HCEC 1CT (cell line): Measurements from ENCODE around the gene NPAS1.
"Not testable (repeated sequence)": the region's sequence is repeated elsewhere in the genome, so short reads cannot be mapped to it uniquely, and the experiment has no call there.

Experiments
- DNase-seq: peaks from one replicate; pipeline ENCODE4 v3.0.0-alpha.2; 2017

Gene NPAS1

DNA sequence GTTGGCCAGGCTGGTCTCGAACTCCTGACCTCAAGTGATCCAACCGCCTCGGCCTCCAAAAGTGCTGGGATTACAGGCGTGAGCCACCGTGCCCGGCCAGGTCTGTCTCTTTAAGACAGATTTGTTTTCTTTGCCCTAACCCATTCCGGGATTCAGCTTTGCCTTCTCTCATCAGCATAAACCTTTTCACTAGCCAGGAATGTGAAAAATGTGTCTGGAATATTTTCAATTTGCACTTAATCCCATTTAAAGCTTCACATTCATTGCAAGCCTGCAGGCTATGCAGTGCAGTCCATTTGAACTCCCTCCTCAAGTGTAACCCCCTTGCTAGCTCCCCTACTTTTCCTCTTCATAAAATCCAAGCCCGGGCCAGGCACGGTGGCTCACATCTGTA lies 29.7 kb downstream of the NPAS1 start:
- DNase-seq = peak; percentile 39

DNA sequence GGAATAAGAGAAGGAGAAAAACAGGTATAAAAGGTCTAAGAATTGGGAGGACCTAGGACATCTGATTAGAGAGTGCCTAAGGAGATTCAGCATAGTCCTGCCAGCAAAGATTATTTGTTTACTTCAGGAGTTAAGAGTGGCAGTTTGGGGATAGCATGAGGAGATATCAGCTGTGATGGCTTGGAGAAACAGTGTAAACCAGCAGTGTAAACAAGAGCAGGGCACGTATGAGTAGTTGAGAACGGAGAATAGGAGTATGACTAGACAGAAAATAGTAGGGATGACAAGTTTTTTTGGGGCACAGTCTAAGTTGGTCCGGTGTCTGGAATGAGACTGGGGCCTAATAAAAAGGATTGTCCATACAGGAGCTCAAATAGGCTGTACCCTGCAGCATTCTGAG lies 30.9 kb downstream of the NPAS1 start:
- DNase-seq = not testable (repeated sequence)

DNA sequence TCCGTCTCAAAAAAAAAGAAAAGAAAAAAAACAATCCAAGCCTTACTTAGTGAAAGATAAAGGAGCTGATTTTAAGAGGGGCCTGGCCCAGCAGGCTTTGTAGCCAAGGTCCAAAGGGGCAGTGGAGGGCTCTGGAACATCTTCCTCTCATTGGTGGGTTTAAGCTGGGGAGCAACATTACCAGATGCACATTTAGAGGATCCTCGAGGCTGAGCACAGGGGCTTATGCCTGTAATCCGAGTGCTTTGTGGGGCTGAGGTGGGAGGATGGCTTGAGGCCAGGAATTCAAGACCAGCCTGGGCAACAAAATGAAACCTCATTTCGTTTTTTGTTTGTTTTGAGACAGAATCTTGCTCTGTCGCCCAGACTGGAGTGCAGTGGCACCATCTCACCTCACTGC lies 36.8 kb downstream of the NPAS1 start:
- no peak for DNase-seq

DNA sequence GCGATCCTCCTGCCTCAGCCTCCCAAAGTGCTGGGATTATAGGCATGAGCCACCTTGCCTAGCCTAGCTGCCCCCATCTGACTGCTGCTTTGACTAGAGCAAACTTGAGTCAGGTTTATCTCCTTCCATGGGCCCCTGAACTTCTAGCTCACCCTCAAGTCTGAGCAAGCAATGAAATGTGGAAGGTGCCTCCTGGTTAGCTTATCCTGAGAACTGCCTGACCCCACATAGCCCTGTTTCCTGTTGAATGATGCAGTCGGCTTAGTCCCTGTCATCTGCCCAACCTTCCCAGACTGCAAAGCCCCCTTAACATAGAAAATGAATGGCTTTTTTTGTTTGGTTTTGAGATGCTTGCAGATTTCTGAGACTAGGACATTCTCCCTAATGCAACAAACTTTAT lies 37.7 kb downstream of the NPAS1 start:
- DNase-seq = peak; percentile 32

DNA sequence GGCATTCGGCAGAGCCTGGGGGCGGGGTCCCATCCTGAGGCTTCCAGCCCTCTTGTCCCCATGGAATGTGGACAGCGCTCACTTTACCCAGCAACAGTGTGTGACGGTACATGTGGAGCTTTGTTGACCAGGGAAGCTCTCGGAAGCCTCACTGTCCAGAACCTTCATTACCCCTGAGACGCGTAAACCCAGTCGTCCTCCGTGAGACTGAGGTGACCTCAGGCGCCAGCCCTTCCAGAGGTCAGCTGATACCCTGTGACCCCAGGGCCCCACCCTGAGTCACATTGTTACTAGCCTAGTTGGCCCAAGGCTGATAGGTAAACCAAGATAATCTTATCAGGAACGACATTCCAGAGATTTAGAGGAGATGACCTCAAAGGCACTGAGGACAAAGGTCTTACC lies 39.0 kb downstream of the NPAS1 start:
- DNase-seq = no peak

DNA sequence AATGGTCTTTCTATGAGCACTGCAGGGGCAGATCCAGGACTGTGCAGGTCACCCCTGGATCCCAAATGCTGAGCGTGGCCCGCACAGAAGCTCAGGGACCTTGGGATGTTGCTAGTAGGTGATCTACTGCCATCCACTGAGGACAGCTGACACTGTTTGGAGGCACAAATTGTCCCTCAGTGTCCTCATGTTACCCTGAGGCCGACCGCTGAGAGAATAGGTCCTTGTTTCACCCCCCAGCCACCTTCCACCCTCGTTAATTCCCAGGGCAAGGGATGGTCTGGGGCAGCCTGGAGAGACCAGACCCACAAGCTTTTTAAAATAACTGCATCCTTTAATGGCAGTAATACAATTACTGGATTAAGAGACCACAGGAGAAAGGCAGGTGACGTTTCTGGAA lies 44.2 kb downstream of the NPAS1 start:
- DNase-seq = no peak

DNA sequence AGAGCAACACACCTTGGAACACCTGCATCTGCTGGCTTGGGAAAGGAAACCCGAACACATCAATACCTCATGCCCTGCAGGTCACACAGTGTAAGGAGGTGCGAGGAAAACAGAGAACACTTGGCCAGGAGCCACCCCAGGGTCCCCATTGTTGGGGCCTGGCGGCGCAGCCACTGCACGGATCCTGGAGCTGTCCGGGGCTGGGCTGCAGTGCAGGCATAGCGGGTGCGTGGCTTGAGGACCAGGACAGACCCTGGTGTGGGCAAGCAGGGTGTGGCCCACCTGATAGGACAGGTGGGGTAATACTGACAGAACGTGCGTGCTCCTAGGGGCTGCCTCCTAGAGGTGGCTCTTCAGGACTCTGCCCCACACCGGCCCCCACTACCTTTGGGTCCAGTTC lies 45.6 kb downstream of the NPAS1 start:
- DNase-seq = no peak

DNA sequence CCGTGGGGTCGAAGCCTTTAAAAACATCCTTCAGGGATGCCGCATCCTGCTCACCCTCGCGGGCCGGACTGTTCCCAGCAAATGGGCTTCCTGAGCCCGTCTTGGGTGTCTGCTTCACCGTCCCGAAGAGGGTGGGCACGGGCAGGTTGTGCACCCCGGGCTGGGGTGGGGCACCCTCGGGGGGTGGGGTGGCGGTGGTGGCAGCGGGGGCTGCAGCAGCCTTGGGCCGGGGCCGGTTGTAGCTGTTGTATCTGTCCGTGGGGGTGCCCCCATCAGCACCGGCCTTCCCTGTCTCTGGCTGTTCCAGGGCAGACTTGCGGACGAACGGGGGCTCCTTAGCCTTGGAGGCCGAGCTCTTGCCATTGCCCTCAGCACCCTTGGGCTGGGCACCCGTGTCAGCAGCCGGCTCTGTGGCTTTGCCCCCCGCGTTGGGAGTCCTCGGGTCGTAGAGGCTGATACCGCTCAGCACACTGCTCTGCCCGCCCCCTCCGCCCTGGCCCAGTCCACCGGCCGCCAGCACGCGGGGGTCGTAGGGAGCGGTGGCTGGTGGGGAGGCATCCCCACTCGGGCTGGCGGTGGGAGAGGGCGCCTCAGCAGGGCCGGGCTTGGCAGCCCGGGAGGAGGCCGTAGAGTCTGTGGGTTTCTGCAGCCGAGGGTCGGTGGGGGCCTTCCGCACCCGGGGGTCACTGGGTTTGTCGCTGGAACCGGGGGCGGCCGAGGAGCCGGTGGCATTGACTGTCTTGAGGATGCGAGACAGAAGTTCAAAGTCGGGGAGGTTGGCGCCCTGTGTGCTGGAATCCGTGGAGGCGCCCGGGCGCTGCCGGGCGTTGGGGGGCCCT lies 47.0 kb downstream of the NPAS1 start:
- DNase-seq = no peak

DNA sequence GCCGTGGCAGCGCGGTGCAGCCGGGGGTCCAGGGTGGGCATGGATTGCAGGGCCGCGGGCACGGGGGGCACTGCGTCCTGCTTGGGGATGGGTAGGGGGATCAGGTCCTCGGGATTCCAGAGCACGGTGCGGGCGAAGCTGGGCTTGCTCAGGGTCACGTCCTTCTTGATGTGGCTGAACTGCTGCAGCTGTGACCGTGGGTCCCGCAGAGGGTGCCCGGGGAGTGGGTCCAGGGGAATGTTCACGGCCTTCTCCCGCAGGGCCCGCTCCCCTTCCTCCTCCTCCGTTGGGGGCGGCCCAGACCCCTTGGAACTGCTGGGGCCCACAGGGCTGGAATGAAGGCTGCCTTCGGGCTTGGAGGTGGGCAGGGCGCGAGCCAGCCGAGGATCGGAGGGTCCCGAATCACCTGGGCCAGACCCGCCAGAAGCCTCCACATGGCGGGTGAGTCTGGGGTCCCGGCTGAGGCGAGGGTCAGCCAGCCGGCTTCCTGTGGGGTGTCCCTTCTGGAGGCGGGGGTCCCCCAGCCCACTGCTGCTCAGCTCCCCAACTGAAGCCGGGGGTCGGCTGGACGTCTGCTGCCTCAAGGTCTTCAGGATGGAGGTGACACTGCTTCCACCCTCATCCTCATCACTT lies 47.7 kb downstream of the NPAS1 start:
- no peak for DNase-seq

DNA sequence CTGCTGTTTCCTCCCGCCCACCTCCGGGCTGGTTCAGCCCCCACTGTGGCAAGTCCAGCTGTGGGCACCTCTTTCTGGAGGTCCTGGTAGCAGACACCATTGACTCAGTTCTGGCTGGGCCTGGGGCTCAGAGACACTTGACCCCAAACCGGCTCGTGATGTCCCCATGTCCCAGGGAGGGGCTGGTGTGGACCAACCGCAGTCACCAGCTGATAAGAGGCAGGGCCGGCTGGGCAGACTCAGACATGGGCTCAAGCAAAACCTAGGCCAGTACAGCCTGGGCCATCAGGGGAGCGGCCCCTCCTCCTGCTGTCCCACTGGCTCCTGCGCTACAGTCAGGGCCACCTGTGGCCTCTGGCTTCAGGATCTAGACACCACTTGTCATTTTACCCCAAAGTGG lies 48.6 kb downstream of the NPAS1 start:
- no peak for DNase-seq

DNA sequence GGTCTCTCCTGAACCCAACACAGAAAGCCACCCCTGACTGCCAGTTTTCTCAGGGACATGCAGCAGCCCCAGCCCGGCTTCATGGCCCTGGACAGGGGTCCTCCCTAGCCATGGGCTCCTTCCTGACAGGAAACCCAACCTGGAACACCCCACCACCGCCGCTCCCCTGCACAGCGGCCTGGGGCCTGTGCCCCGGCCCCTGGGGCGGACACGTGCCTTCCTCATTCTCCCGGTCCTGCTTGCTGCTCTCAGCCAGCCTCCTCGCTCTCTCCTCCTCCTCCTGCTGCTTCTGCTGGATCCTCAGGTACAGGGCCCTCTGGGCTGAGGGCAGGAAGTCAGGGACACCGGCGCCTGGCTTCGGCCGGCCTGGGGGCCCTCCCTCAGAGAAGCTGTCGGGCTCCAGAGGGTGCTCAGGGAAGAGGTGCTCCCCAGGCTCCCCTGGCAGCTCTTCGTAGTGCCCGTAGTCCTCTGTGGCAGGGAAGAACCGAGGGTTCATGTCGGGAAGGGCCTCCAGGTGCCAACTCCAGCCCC lies 49.3 kb downstream of the NPAS1 start:
- no peak for DNase-seq

DNA sequence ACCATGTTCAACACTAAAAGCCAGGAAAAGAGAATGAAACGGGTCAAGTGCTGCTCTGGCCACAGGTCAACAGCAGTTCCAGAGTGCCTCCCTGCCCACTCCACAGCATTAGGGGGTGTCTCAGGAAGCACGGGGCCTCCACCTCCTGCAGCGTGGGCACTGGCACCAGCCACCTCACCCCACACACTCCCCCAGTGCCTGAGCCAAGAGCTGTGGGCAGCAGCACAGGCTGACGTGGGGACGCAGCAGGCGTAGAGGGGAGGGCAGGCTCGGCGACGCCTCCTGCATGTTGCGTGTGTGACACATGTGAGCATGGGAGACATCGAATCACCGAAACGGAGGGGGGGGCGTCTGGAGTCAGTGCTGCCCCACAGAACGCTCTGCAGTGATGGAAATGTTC lies 50.2 kb downstream of the NPAS1 start:
- DNase-seq = no peak

DNA sequence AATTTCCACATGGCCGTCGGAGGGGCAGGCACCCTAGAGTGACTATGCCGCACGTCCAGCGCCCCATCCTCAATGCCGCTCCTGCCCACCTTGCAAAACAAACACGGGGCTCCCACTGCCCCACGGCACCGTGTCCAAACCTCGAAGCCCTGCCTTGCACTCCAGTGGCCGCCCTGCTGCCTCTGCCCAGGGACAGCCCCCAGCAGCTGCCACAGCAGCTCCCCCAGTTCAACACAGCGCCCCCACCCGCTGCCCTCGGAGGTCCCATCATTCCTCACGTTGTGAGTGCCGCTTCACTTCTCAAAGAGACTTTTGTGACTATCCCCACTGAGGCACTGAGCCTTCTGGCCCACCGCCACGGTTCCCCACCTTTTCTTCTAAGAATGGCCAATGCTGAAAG lies 51.1 kb downstream of the NPAS1 start:
- no peak for DNase-seq

DNA sequence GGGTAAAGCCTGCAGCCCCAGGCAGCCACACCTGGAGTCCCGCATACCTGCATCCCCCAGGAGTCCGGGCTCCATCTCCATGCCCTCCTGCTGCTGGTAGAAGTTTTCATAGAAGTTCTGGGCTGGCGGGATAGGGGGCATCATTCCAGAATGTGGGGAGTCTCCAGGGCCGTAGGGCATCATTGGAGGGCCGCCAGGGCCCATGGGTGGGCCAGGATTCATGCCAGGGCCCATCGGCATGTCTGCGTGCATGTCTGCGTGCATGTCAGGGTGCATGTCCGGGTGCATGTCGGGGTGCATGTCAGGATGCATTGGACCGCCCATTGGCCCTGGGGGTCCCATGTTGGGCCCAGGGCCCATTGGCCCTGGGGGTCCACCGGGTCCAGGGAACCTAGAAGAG lies 52.1 kb downstream of the NPAS1 start:
- no peak for DNase-seq

DNA sequence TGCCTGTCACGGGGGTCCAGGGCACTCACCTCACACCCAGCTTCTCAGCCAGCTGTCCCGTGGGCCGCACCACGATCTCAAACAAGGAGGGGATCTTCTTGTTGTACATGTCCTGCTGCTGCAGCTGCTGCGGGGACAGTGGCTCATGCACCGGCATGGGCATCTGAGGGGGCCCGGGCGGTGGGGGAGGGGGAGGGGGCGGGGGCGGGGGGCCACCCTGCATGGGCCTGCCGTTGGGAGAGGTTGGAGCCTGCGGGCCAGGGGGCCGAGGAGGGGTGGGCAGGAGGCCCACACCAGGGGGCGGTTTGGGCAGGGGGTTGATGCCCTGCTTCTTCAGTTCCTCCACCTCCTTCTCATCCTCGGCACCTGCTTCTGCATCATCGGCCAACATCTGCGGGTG lies 52.7 kb downstream of the NPAS1 start:
- no peak for DNase-seq

DNA sequence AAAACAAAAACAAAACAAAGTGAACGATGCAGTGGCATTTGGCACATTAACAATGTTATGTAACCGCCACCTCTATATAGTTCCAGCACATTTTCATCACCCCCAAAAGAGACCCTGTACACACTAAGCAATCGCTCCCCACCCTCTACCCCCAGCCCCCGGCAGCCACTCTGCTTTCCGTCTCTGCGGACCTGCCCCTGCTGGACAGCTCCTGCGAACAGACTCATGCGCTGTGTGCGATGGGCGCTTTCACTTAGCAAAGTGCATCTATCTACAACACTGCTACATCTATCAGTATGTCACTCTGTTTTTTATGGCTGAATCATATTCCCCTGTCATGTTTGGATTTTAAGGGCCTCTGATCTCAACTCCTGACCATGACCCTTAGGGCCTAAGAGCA lies 53.9 kb downstream of the NPAS1 start:
- no peak for DNase-seq

DNA sequence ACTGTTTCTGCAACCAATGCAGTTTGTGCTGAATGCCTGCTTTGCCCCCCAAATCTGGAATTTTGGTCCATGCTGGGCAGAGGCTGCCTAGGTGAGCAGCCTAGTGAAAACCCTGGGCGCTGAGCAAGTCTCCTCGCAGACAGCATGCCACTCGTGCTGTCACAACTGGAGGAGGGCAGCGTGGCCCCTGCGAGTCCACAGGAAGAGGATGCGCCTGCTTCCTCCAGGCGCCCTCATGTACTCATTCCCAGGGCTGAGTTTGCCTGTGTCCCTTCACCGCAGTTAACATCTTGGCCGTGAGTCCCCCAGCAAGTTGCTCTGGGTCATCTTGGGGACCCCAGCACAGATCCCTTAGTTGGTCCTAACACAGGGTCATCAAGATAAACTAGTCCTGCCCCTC lies 55.0 kb downstream of the NPAS1 start:
- no peak for DNase-seq

DNA sequence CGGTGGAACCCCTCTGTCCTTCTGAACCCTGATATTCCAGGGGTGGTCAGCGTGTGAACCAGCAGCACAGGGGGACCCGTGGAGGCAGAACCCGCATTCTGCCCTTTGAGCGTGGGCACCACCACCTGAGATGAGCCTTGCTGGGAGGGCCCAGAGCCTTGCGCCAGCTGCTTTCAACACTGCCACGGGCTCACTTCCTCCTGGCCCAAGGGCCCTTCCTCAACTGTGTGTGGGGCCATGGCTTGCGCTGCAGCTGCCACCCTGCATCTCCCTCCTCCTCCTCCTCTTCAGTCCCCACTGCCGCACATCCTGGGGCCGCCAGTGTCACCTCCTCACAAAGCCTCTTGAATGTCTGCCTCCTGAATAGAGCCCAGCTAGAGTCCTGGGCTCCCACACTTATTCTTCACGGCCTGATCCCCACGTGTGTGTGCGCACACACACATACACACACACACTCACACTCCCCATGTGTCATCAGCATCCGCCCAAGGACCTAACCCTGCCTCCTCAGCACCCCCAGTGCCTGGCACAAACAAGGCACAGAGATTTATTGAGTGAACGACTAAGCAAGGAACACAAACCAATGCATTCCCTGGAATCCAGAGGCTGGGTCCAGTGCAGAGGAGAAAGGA lies 55.7 kb downstream of the NPAS1 start:
- no peak for DNase-seq

DNA sequence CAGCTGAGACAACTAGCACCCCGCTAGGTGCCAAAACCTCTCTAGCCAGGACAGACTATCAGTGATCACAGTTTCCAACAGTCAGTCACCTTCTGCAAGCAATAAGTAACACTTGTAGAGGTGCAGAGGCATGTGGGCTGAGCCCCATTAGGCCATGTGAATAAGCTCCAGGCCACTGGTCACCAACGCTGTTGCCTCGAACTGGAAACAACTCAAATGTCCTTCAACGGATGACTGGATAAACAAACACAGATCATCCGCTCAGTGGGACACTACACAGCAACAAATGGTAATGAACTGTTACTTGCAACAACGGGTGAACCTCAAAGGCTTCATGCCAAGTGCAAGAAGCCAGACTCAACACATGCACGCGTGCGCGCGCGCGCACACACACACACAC lies 56.3 kb downstream of the NPAS1 start:
- no peak for DNase-seq

DNA sequence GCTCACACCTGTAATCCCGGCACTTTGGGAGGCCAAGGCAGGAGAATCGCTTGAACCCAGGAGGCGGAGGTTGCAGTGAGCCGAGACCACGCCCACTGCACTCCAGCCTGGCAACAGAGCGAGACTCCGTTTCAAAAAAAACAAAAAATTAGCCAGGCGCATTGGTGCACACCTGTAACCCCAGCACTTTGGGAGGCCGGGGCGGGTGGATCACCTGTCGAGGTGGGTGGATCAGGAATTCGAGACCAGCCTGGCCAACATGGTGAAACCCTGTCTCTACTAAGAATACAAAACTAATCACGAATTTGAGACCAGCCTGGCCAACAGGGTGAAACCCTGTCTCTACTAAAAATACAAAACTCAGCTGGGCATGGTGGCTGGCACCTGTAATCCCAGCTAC lies 58.7 kb downstream of the NPAS1 start:
- not testable (repeated sequence) for DNase-seq

DNA sequence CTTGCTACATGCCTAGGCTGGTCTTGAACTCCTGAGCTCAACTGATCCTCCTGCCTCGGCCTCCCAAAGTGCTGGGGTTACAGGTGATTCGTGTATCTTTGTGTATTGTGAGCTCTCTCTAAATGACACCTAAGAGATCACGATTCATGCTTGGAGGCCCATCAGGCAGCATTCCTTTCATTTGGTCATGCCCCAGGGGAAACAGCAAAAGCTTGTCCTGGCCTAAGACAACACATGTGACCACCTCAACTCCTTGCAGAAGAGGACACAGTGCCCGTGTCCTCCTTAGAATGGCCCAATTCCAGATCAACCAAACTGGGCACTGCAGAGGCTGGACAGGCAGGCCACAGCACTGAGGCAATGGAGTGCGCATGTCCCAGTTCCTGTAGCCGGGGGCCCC lies 61.5 kb downstream of the NPAS1 start:
- no peak for DNase-seq

DNA sequence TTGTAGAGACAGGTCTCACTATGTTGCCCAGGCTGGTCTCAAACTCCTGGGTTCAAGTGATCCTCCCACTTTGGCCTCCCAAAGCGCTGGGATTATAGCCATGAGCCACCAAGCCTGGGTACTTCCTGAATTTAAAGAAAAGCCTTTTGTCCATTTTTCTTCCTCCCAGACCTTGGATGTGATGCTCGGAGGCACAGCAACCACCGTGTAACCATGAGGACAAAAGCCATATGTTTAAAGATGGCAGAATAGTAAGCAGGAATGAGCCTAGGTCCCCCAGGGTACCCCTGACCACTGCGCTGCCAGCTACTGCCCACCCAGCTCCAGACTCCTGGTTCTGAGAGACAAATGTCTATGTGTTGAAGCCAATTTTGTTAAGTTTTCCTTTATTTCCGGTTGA lies 62.9 kb downstream of the NPAS1 start:
- DNase-seq = no peak

DNA sequence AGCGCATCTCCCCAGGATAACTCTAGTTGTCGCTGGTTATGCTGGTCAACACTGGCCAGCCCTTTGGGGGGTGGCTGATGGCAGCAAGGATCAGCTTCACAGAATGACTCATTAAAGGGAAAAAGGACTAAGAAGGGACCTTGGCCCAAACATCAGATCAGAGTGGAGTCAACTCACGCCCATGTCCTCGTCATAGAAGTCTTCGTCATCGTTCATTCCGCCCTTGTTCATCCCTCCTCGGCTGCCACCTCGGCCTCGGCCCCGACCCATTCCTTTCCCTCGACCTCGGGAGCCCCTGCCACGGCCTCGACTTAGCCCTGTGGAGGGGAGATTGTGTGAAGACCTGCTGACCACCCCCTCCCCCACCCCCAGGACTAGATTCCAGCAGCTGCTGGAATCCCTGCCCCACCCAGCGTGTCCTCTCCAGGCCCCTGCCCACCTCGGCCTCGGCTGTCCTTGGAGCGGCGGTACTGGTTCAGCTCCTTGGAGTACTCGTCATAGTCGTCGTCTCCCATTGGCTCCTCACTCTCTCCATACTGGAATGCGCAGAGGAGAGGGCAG lies 65.3 kb downstream of the NPAS1 start:
- DNase-seq = no peak

DNA sequence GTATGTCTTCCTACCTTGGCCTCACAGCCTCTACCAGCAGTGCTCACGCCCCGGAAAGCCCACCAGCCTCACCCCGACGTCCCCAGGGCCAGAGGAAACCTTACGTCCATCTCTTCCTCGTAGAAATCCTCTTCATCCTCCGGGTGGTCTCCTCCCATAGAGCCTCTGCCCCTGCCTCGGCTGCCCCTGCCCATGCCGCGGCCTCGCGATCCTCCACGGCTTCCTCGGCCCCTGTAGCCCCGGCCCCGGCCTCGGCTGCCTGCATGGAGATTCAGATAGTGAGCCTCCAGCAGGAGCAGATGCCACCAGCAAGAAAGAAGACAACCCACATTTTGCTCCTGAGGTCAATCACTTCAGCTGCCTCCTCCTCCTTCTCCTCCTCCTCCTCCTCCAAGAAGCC lies 66.6 kb downstream of the NPAS1 start:
- DNase-seq = no peak
